K562 (cell line): ENCODE data around the gene ENO2. TPM values are rescaled to one million over a fixed set of nuclear protein-coding genes. Genes with fewer than 3 reads are reported as not detected.

ENCODE experiments used
- CHAMP1 ChIP-seq: fragments of 450-650 bp; IDR thresholded peaks from 2 replicates; pipeline ENCODE4 v1.6.1; 2016; ENCODE audit warnings: mild to moderate bottlenecking
- CHD2 ChIP-seq: IDR thresholded peaks from 2 replicates; pipeline ENCODE4 v1.6.1; 2011; ENCODE audit warnings: low read depth, low read length
- CREB3 ChIP-seq: fragments of 450-650 bp; conservative IDR thresholded peaks from 2 replicates; pipeline ENCODE4 v1.6.1; 2016; ENCODE audit warnings: missing genetic modification characterization, low read depth, mild to moderate bottlenecking, missing compliant biosample characterization, moderate library complexity
- CTCFL ChIP-seq: IDR thresholded peaks from 2 replicates; pipeline ENCODE4 v1.6.1; 2011; ENCODE audit warnings: borderline replicate concordance, low read depth, mild to moderate bottlenecking, moderate library complexity, low read length; ENCODE audit not compliant: insufficient read depth, poor library complexity, severe bottlenecking
- E2F5 ChIP-seq: sonication (generic); formaldehyde crosslinking; IDR thresholded peaks from 2 replicates; pipeline ENCODE4 v1.8.0; 2022; ENCODE audit warnings: mild to moderate bottlenecking, missing genetic modification reagents
- GATA2 ChIP-seq: sonication (generic); formaldehyde crosslinking; IDR thresholded peaks from 2 replicates; pipeline ENCODE4 v1.4.0; 2020; ENCODE audit warnings: mild to moderate bottlenecking, missing genetic modification reagents
- GTF2F1 ChIP-seq: IDR thresholded peaks from 2 replicates; pipeline ENCODE4 v1.6.1; 2011; ENCODE audit warnings: low read depth, low read length, improper control_type of control experiment
- HDGF ChIP-seq: fragments of 450-650 bp; IDR thresholded peaks from 2 replicates; pipeline ENCODE4 v1.6.1; 2016
- HNRNPK ChIP-seq: fragments of 200-400 bp; formaldehyde crosslinking; IDR thresholded peaks from one replicate; pipeline ENCODE4 v1.6.1; 2018; ENCODE audit warnings: mild to moderate bottlenecking, low read depth, low read length; ENCODE audit not compliant: poor library complexity, severe bottlenecking
- MEF2A ChIP-seq: IDR thresholded peaks from 2 replicates; pipeline ENCODE4 v1.6.1; 2011; ENCODE audit warnings: low read depth, mild to moderate bottlenecking, low read length, moderate library complexity; ENCODE audit not compliant: control insufficient read depth
- NFIC ChIP-seq: fragments of 450-650 bp; IDR thresholded peaks from 2 replicates; pipeline ENCODE4 v1.6.1; 2017; ENCODE audit warnings: mild to moderate bottlenecking, inconsistent platforms
- PHB2 ChIP-seq: fragments of 450-650 bp; IDR thresholded peaks from 2 replicates; pipeline ENCODE4 v1.6.1; 2017; ENCODE audit warnings: low read depth
- SIRT6 ChIP-seq: IDR thresholded peaks from one replicate; pipeline ENCODE4 v1.6.1; 2012; ENCODE audit warnings: low read depth, mild to moderate bottlenecking, control low read depth, inconsistent platforms, low read length, moderate library complexity
- SRSF9 ChIP-seq: fragments of 200-400 bp; formaldehyde crosslinking; IDR thresholded peaks from 2 replicates; pipeline ENCODE4 v1.6.1; 2017; ENCODE audit warnings: low read depth, low read length, borderline replicate concordance
- SUPT5H ChIP-seq: fragments of 450-650 bp; IDR thresholded peaks from 2 replicates; pipeline ENCODE4 v1.6.1; 2016
- TRIM28 ChIP-seq: fragments of 450-650 bp; IDR thresholded peaks from 2 replicates; pipeline ENCODE4 v1.6.1; 2017
- USF1 ChIP-seq: sonication (generic); formaldehyde crosslinking; IDR thresholded peaks from 2 replicates; pipeline ENCODE4 v1.9.0; 2022; ENCODE audit warnings: mild to moderate bottlenecking, missing genetic modification reagents
- ZBED1 ChIP-seq: IDR thresholded peaks from 2 replicates; pipeline ENCODE4 v1.6.1; 2014
- ZBTB2 ChIP-seq: fragments of 450-650 bp; IDR thresholded peaks from 2 replicates; pipeline ENCODE4 v1.6.1; 2016; ENCODE audit warnings: antibody characterized with exemption
- ZNF644 ChIP-seq: fragments of 200-800 bp; sonication (Bioruptor generic); IDR thresholded peaks from 2 replicates; pipeline ENCODE4 v1.6.1; 2016; ENCODE audit warnings: low read depth, missing genetic modification characterization, missing compliant biosample characterization
- polyA plus RNA-seq, 8 experiments: library from polyadenylated mRNA; depleted of rRNA in 4 of 8; stranded (reverse) in 5 of 8; unstranded in 3 of 8; fragments of >200 nt; fragmentation: Nextera tagmentation in 2 of 8; fragmentation: Illumina TruSeq in 1 of 8; extraction: Ambion mirVana in 2 of 8; extraction: Trizol in 1 of 8; gene quantifications; 2 replicates each; pipeline versions ENCODE4 v1.2.1 to v1.2.3, GENCODE V29; 2011 to 2014; ENCODE audit warnings: inconsistent platforms in 1 of 8, missing spikeins in 1 of 8
- total RNA-seq, 7 experiments: library from RNA; depleted of rRNA in 6 of 7; stranded (reverse); fragments of >200 nt in 6 of 7; fragmentation: Illumina TruSeq in 2 of 7; extraction: Trizol in 2 of 7; gene quantifications; 2 replicates each; pipeline versions ENCODE4 v1.2.1 to v1.2.3, GENCODE V29; 2011 to 2021; ENCODE audit warnings: low replicate concordance in 1 of 7

The ENO2 gene
- total and polyA plus RNA-seq, 9 of the 15 experiments (the other 6 are each of a cell fraction or from before 2014, with no cell fraction given): 10.9 to 43.3 (median 21.0) TPM

GRCh38 chr12:6890789-6891645 is 23.4 kb upstream of the ENO2 start (continued):
- TF ChIP-seq E2F5 (CRISPR knock-in tag): no peak
- 0 out of 2 replicates have a peak, but pooled peaks have one; percentile 32 for TF ChIP-seq GTF2F1
- TF ChIP-seq TRIM28: no peak
- TF ChIP-seq SUPT5H: peak; percentile 67
- no peak for TF ChIP-seq SRSF9
- no peak for TF ChIP-seq MEF2A
- no peak for TF ChIP-seq CHD2
- TF ChIP-seq ZBED1: no peak
- TF ChIP-seq PHB2: no peak
- TF ChIP-seq USF1 (CRISPR knock-in tag): peak; percentile 97
- no peak for TF ChIP-seq CREB3
- no peak for TF ChIP-seq CHAMP1
- no peak for TF ChIP-seq HNRNPK
- TF ChIP-seq NFIC: no peak
- no peak for TF ChIP-seq ZBTB2
- TF ChIP-seq GATA2 (CRISPR knock-in tag): no peak
- TF ChIP-seq HDGF: no peak
- no peak for TF ChIP-seq CTCFL
- no peak for TF ChIP-seq SIRT6
- TF ChIP-seq ZNF644 (tag): no peak
